Neural cell (in vitro differentiated cells): ENCODE data around the gene CREB3L4.
"Not testable (repeated sequence)": the region's sequence is repeated elsewhere in the genome, so short reads cannot be mapped to it uniquely, and the experiment has no call there.

Source experiments
- CTCF ChIP-seq: fragments of 450-650 bp; IDR thresholded peaks from 2 replicates; pipeline ENCODE4 v1.5.1; 2014; ENCODE audit warnings: antibody characterized with exemption, mild to moderate bottlenecking, moderate library complexity; ENCODE audit not compliant: poor library complexity, severe bottlenecking
- MXI1 ChIP-seq: fragments of 450-650 bp; conservative IDR thresholded peaks from 2 replicates; pipeline ENCODE4 v1.6.1; 2014; ENCODE audit warnings: antibody characterized with exemption, mild to moderate bottlenecking; ENCODE audit not compliant: poor library complexity, severe bottlenecking
- POLR2AphosphoS5 ChIP-seq: IDR thresholded peaks from 2 replicates; pipeline ENCODE4 v1.6.1; 2012
- SMC3 ChIP-seq: fragments of 450-650 bp; conservative IDR thresholded peaks from 2 replicates; pipeline ENCODE4 v1.6.1; 2014; ENCODE audit warnings: antibody characterized with exemption, mild to moderate bottlenecking, moderate library complexity; ENCODE audit not compliant: poor library complexity
- TAF1 ChIP-seq: IDR thresholded peaks from 2 replicates; pipeline ENCODE4 v1.6.1; 2012; ENCODE audit warnings: low read depth

GRCh38 chr1:154012543-154012942, 44.8 kb downstream of the CREB3L4 start:
- not testable (repeated sequence) for TF ChIP-seq MXI1, POLR2AphosphoS5, CTCF, SMC3, TAF1
